ENCODE results near the gene KRT5. TPM values are rescaled to one million over a fixed set of nuclear protein-coding genes. Genes with fewer than 3 reads are reported as not detected.
"Not testable (repeated sequence)": the region's sequence is repeated elsewhere in the genome, so short reads cannot be mapped to it uniquely, and the experiment has no call there.

The KRT5 gene
- total and polyA plus RNA-seq, 10 of the 15 experiments (the other 5 are each of a cell fraction or from before 2014, with no cell fraction given) = 1.6 TPM; not detected in 9

- TF ChIP-seq REST (IDR thresholded peaks at IDR 0.05; ENCODE audit: low read depth, low read length) (no peak), JUND (IDR thresholded peaks at IDR 0.05; ENCODE audit: low read depth, low read length) (no peak), CBX5 (IDR thresholded peaks at IDR 0.05; ENCODE audit: low read depth) (no peak), SMAD5 (IDR thresholded peaks at IDR 0.05; ENCODE audit: low read depth) (no peak), CBX3 (IDR thresholded peaks at IDR 0.05; ENCODE audit: borderline replicate concordance, low read depth) (no peak)
- TF ChIP-seq, protein P1, sequence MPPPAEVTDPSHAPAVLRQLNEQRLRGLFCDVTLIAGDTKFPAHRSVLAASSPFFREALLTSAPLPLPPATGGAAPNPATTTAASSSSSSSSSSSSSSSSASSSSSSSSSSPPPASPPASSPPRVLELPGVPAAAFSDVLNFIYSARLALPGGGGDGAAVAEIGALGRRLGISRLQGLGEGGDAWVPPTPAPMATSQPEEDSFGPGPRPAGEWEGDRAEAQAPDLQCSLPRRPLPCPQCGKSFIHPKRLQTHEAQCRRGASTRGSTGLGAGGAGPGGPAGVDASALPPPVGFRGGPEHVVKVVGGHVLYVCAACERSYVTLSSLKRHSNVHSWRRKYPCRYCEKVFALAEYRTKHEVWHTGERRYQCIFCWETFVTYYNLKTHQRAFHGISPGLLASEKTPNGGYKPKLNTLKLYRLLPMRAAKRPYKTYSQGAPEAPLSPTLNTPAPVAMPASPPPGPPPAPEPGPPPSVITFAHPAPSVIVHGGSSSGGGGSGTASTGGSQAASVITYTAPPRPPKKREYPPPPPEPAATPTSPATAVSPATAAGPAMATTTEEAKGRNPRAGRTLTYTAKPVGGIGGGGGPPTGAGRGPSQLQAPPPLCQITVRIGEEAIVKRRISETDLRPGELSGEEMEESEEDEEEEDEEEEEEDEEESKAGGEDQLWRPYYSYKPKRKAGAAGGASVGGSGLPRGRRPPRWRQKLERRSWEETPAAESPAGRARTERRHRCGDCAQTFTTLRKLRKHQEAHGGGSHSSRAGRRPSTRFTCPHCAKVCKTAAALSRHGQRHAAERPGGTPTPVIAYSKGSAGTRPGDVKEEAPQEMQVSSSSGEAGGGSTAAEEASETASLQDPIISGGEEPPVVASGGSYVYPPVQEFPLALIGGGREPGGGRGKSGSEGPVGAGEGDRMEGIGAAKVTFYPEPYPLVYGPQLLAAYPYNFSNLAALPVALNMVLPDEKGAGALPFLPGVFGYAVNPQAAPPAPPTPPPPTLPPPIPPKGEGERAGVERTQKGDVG (CRISPR knock-in tag; IDR thresholded peaks at IDR 0.05) = no peak
Observed at GRCh38 chr12:52494100-52494499, 26.1 kb downstream of the KRT5 start (continued).

GRCh38 chr12:52493172-52493571 lies 27.0 kb downstream of the KRT5 start, which contains the start of gene KRT6A:
KRT6A (minus strand) TSS chr12:52493257; CDS start chr12:52493188, 69 bp downstream.
- no peak for TF ChIP-seq ZNF274 (IDR thresholded peaks at IDR 0.05; ENCODE audit: insufficient read depth, insufficient read length)
- no peaks in the 10 kb centered on the region for H3K36me3 ChIP-seq (ENCODE audit: control insufficient read depth in 2 of 2, insufficient read depth in 2 of 2, low read length in 1 of 2)
- 3% methylated on average over 2 of the region's 2 CpGs for WGBS (ENCODE audit: insufficient coverage, insufficient replicate concordance, low lambda C conversion rate, missing lambda C conversion rate)
- ATAC-seq (no peak), DNase-seq (ENCODE audit: low read depth, low spot score) (no peak), FAIRE-seq (no peak)
- no peak within 1 kb of the TSS for H3K4me3 ChIP-seq
- ChIA-PET CTCF (no interaction called here), SMC1A (ENCODE audit: uncharacterized antibody, unreplicated experiment) (interaction anchor here (1.5 kb wide), 1 partner anchor 13 kb away, joined by 5 read pairs; no protein-coding TSS in a partner anchor), RAD21 (ENCODE audit: unreplicated experiment) (no interaction called here), POLR2A (no interaction called here)
- no peaks in the 10 kb centered on the region for H4K20me1 ChIP-seq (ENCODE audit: control insufficient read depth, insufficient read depth)
- H3K79me2 ChIP-seq (ENCODE audit: control insufficient read depth, insufficient read depth, low read length) = no peaks in the 10 kb centered on the region
- H3K4me1 ChIP-seq (ENCODE audit: control insufficient read depth, insufficient read depth, low read length) = no peaks in the 10 kb centered on the region
- no peaks in the 10 kb centered on the region for H3K9me3 ChIP-seq (replicated peaks; ENCODE audit: control insufficient read depth, insufficient read depth, low read length)
- no peak within 1 kb of the TSS for H2AFZ ChIP-seq (ENCODE audit: control insufficient read depth, low read depth, low read length)
- in situ Hi-C loops (cut with MboI) (no loop called here), intact Hi-C loops (cut with micrococcal nuclease; ENCODE audit: unreplicated experiment) (no loop called here)
- H3K27me3 ChIP-seq (replicated peaks in 1 of 2; ENCODE audit: control insufficient read depth in 2 of 2, insufficient read depth in 2 of 2, low read length in 1 of 2) = peaks cover 0 to 3% of the 10 kb centered on the region in 2 experiments; a peak in 2 of 4 replicates
- no peak within 1 kb of the TSS for H3K9ac ChIP-seq (ENCODE audit: control insufficient read depth, insufficient read depth, low read length)
- H3K27ac ChIP-seq (ENCODE audit: control insufficient read depth, insufficient read depth) = no peak within 1 kb of the TSS
- H3K4me2 ChIP-seq (ENCODE audit: control insufficient read depth, insufficient read depth) = no peak within 1 kb of the TSS
- BruUV-seq (replicated peaks) = no TSS peak

GRCh38 chr12:52492405-52492804 lies 27.8 kb downstream of the KRT5 start:
- H3K9ac ChIP-seq (ENCODE audit: control insufficient read depth, insufficient read depth, low read length); RAD21 ChIA-PET (ENCODE audit: unreplicated experiment); H3K27me3 ChIP-seq (replicated peaks in 1 of 2; ENCODE audit: control insufficient read depth in 2 of 2, insufficient read depth in 2 of 2, low read length in 1 of 2); BruUV-seq (replicated peaks); POLR2A ChIA-PET; H3K36me3 ChIP-seq (ENCODE audit: control insufficient read depth in 2 of 2, insufficient read depth in 2 of 2, low read length in 1 of 2); intact Hi-C loops (cut with micrococcal nuclease; ENCODE audit: unreplicated experiment); H3K4me3 ChIP-seq; H3K4me2 ChIP-seq (ENCODE audit: control insufficient read depth, insufficient read depth); H3K4me1 ChIP-seq (ENCODE audit: control insufficient read depth, insufficient read depth, low read length); DNase-seq (ENCODE audit: low read depth, low spot score); H4K20me1 ChIP-seq (ENCODE audit: control insufficient read depth, insufficient read depth); SMC1A ChIA-PET (ENCODE audit: uncharacterized antibody, unreplicated experiment); FAIRE-seq; in situ Hi-C loops (cut with MboI); H3K27ac ChIP-seq (ENCODE audit: control insufficient read depth, insufficient read depth); CTCF ChIA-PET; ATAC-seq; H2AFZ ChIP-seq (ENCODE audit: control insufficient read depth, low read depth, low read length); H3K9me3 ChIP-seq (replicated peaks; ENCODE audit: control insufficient read depth, insufficient read depth, low read length); H3K79me2 ChIP-seq (ENCODE audit: control insufficient read depth, insufficient read depth, low read length): not testable (repeated sequence)
- 71% methylated on average over 6 of the region's 6 CpGs for WGBS (ENCODE audit: insufficient coverage, insufficient replicate concordance, low lambda C conversion rate, missing lambda C conversion rate)

All from GM12878 (cell line).